PC-9 (cell line): ENCODE data around the gene PIP5K1B. TPM values are rescaled to one million over a fixed set of nuclear protein-coding genes. Genes with fewer than 3 reads are reported as not detected.
"Not testable (repeated sequence)": the region's sequence is repeated elsewhere in the genome, so short reads cannot be mapped to it uniquely, and the experiment has no call there.

ENCODE experiments used
- BruUV-seq: library from RNA; stranded (reverse); fragments of 400-500 nt; replicated peaks from 2 replicates; lab custom pipeline; 2021; lab: Mats Ljungman, UMichigan
- CTCF ChIA-PET: fragments of 300-600 bp; sonication (Branson Sonifier 250); formaldehyde crosslinking; loops from one replicate; lab custom pipeline; 2022; ENCODE audit warnings: antibody characterized with exemption; lab: Charles Lee
- POLR2A ChIA-PET: fragments of 300-600 bp; sonication (Branson Sonifier 250); formaldehyde crosslinking; loops from one replicate; lab custom pipeline; 2022; ENCODE audit warnings: antibody characterized with exemption; ENCODE audit not compliant: unreplicated experiment; lab: Charles Lee
- DNase-seq, 2 experiments: peaks; one replicate each; pipeline versions ENCODE4 v3.0.0 to v3.0.0-alpha.2; 2015 to 2022; ENCODE audit warnings: mixed read lengths in 1 of 2
- H2AFZ ChIP-seq: fragments of 200-600 bp; sonication (generic); 2 replicates; pipeline ENCODE4 v1.8.1; 2017; ENCODE audit warnings: antibody characterized with exemption
- H3F3A ChIP-seq: fragments of 200-600 bp; sonication (generic); 2 replicates; pipeline ENCODE4 v1.8.1; 2017; ENCODE audit warnings: antibody characterized with exemption, mild to moderate bottlenecking, low read depth; ENCODE audit not compliant: insufficient read depth
- H3K27ac ChIP-seq: fragments of 200-600 bp; sonication (generic); 2 replicates; pipeline ENCODE4 v1.6.1; 2016; ENCODE audit warnings: mixed run types
- H3K27me3 ChIP-seq: fragments of 200-600 bp; sonication (generic); 2 replicates; pipeline ENCODE4 v1.6.1; 2016; ENCODE audit warnings: low read depth, mixed run types; ENCODE audit not compliant: insufficient read depth
- H3K36me3 ChIP-seq: fragments of 200-600 bp; sonication (generic); 2 replicates; pipeline ENCODE4 v1.6.1; 2016; ENCODE audit warnings: low read depth, mixed run types
- H3K4me1 ChIP-seq: fragments of 200-600 bp; sonication (generic); replicated peaks from 2 replicates; pipeline ENCODE4 v1.6.1; 2016; ENCODE audit warnings: mixed run types; ENCODE audit not compliant: insufficient read depth
- H3K4me2 ChIP-seq: fragments of 200-600 bp; sonication (generic); 2 replicates; pipeline ENCODE4 v1.6.1; 2017; ENCODE audit warnings: mixed run types
- H3K4me3 ChIP-seq: fragments of 200-600 bp; sonication (generic); 2 replicates; pipeline ENCODE4 v1.6.1; 2016; ENCODE audit warnings: mixed run types
- H3K79me2 ChIP-seq: fragments of 200-600 bp; sonication (generic); 2 replicates; pipeline ENCODE4 v1.6.1; 2017; ENCODE audit warnings: low read depth, mixed run types
- H3K9me2 ChIP-seq: fragments of 200-600 bp; sonication (generic); 2 replicates; pipeline ENCODE4 v1.8.1; 2017; ENCODE audit warnings: mild to moderate bottlenecking; ENCODE audit not compliant: insufficient read depth
- H3K9me3 ChIP-seq: fragments of 200-600 bp; sonication (generic); 2 replicates; pipeline ENCODE4 v1.8.1; 2016; ENCODE audit warnings: low read depth; ENCODE audit not compliant: insufficient read depth
- H4K20me1 ChIP-seq: fragments of 200-600 bp; sonication (generic); 2 replicates; pipeline ENCODE4 v1.8.1; 2017; ENCODE audit not compliant: insufficient read depth
- CTCF ChIP-seq: fragments of 200-600 bp; sonication (generic); conservative IDR thresholded peaks from 2 replicates; pipeline ENCODE4 v1.6.1; 2017; ENCODE audit warnings: mixed run types, antibody characterized with exemption, mild to moderate bottlenecking, moderate library complexity
- EZH2 ChIP-seq: fragments of 200-600 bp; sonication (generic); IDR thresholded peaks from 2 replicates; pipeline ENCODE4 v1.8.0; 2017; ENCODE audit warnings: antibody characterized with exemption, low read depth
- intact Hi-C: fragments of 100-400 bp; cut with micrococcal nuclease; formaldehyde crosslinking; loops from one replicate; pipeline ENCODE4 v1.10.0; 2022; ENCODE audit not compliant: unreplicated experiment
- total RNA-seq: library from RNA; stranded (reverse); gene quantifications from 2 replicates; pipeline ENCODE4 v1.2.3, GENCODE V29; 2021

The PIP5K1B gene
- total RNA-seq, 1 experiment from 2014 or later = not detected

GRCh38 chr9:68981789-68982188 lies 276.7 kb downstream of the PIP5K1B start:
- H3K4me3 ChIP-seq = no peak overlapping the region
- H2AFZ ChIP-seq = no peak overlapping the region
- ChIA-PET CTCF (no interaction called here), POLR2A (no interaction called here)
- H3K27ac ChIP-seq = no peak overlapping the region
- intact Hi-C loops = no loop called here
- DNase-seq = no peak
- H3K36me3 ChIP-seq = no peaks in the 10 kb centered on the region
- no peaks in the 10 kb centered on the region for H3K79me2 ChIP-seq
- H3F3A ChIP-seq = no peaks in the 10 kb centered on the region
- no peaks in the 10 kb centered on the region for H4K20me1 ChIP-seq
- BruUV-seq = no TSS peak
- H3K9me2 ChIP-seq = no peaks in the 10 kb centered on the region
- no peaks in the 10 kb centered on the region for H3K9me3 ChIP-seq
- H3K4me1 ChIP-seq = no peaks in the 10 kb centered on the region
- H3K27me3 ChIP-seq = peaks cover 20% of the 10 kb centered on the region; the same call in 1 of the 2 replicates
- TF ChIP-seq EZH2 (no peak), CTCF (no peak)
- no peak overlapping the region for H3K4me2 ChIP-seq

- no peaks in the 10 kb centered on the region for H3K9me2 ChIP-seq
- H3K9me3 ChIP-seq = no peaks in the 10 kb centered on the region
- no peaks in the 10 kb centered on the region for H4K20me1 ChIP-seq
- ChIA-PET POLR2A (no interaction called here), CTCF (no interaction called here)
- peaks cover 19% of the 10 kb centered on the region; the same call in 1 of the 2 replicates for H3K27me3 ChIP-seq
- H3K4me2 ChIP-seq = no peak overlapping the region
- no peak overlapping the region for H3K27ac ChIP-seq
- H3K4me3 ChIP-seq = no peak overlapping the region
- H3K79me2 ChIP-seq = no peaks in the 10 kb centered on the region
- DNase-seq = no peak
- BruUV-seq = no TSS peak
- TF ChIP-seq EZH2 (no peak), CTCF (no peak)
- no peaks in the 10 kb centered on the region for H3F3A ChIP-seq
- H3K36me3 ChIP-seq = no peaks in the 10 kb centered on the region
- no peaks in the 10 kb centered on the region for H3K4me1 ChIP-seq
- H2AFZ ChIP-seq = no peak overlapping the region
- intact Hi-C loops = no loop called here
These were observed 278.0 kb downstream of the PIP5K1B start for GRCh38 chr9:68983008-68983411.

GRCh38 chr9:68983522-68984424 lies 278.7 kb downstream of the PIP5K1B start:
- ChIA-PET CTCF (no interaction called here), POLR2A (no interaction called here)
- H2AFZ ChIP-seq = no peak overlapping the region

GRCh38 chr9:68986949-68987348 lies 281.9 kb downstream of the PIP5K1B start:
- POLR2A ChIA-PET, H3K36me3 ChIP-seq, H3K4me3 ChIP-seq, H4K20me1 ChIP-seq, H3K4me2 ChIP-seq, H3K4me1 ChIP-seq, CTCF ChIA-PET, H3K9me3 ChIP-seq, DNase-seq, H2AFZ ChIP-seq, H3K79me2 ChIP-seq, H3K9me2 ChIP-seq, H3K27ac ChIP-seq, intact Hi-C loops, BruUV-seq, H3F3A ChIP-seq: not testable (repeated sequence)
- peaks cover 28% of the 10 kb centered on the region; the same call in 1 of the 2 replicates for H3K27me3 ChIP-seq

More at GRCh38 chr9:68983522-68984424, 278.7 kb downstream of the PIP5K1B start:
- no peaks in the 10 kb centered on the region for H3F3A ChIP-seq
- H3K9me3 ChIP-seq = no peaks in the 10 kb centered on the region
- H3K36me3 ChIP-seq = no peaks in the 10 kb centered on the region
- H3K4me1 ChIP-seq = no peaks in the 10 kb centered on the region
- intact Hi-C loops = no loop called here
- TF ChIP-seq CTCF (no peak), EZH2 (no peak)
- H4K20me1 ChIP-seq = no peaks in the 10 kb centered on the region
- no peaks in the 10 kb centered on the region for H3K79me2 ChIP-seq
- no peak overlapping the region for H3K4me3 ChIP-seq
- BruUV-seq = no TSS peak
- H3K27me3 ChIP-seq = peaks cover 19% of the 10 kb centered on the region; the same call in 1 of the 2 replicates
- no peaks in the 10 kb centered on the region for H3K9me2 ChIP-seq
- no peak overlapping the region for H3K27ac ChIP-seq
- H3K4me2 ChIP-seq = no peak overlapping the region
- no peak for DNase-seq
